ENCODE measurements around the gene AHCYL2. TPM values are rescaled to one million over a fixed set of nuclear protein-coding genes. Genes with fewer than 3 reads are reported as not detected.

Gene AHCYL2
- polyA plus RNA-seq, 2 donors = 3.8 to 5.5 TPM

- Histone ChIP-seq H3K9me3 (ENCODE audit: control insufficient read depth in 2 of 2, insufficient read depth in 1 of 2, low read depth in 1 of 2, low read length in 1 of 2) (no peaks in the 10 kb centered on the region), H3K4me1 (ENCODE audit: control insufficient read depth in 2 of 2, insufficient read depth in 2 of 2, low read length in 1 of 2) (no peaks in the 10 kb centered on the region), H3K27me3 (ENCODE audit: control insufficient read depth in 1 of 2, insufficient read depth in 2 of 2, low read length in 2 of 2) (no peaks in the 10 kb centered on the region), H3K27ac (ENCODE audit: low read depth in 2 of 2, low read length in 1 of 2) (no peak overlapping the region), H3K36me3 (ENCODE audit: control insufficient read depth in 2 of 2, insufficient read depth in 2 of 2, low read length in 1 of 2) (no peaks in the 10 kb centered on the region), H3K4me3 (ENCODE audit: low read depth in 1 of 2, low read length in 2 of 2) (no peak overlapping the region)
These were observed 161.7 kb downstream of the AHCYL2 start for GRCh38 chr7:129386506-129386905.

- H3K36me3 ChIP-seq (ENCODE audit: control insufficient read depth in 2 of 2, insufficient read depth in 2 of 2, low read length in 1 of 2) = no peaks in the 10 kb centered on the region
- H3K27me3 ChIP-seq (ENCODE audit: control insufficient read depth in 1 of 2, insufficient read depth in 2 of 2, low read length in 2 of 2) = no peaks in the 10 kb centered on the region
- H3K27ac ChIP-seq (ENCODE audit: low read depth in 2 of 2, low read length in 1 of 2) = no peak overlapping the region
- H3K4me3 ChIP-seq (ENCODE audit: low read depth in 1 of 2, low read length in 2 of 2) = no peak overlapping the region
- 76 to 77% methylated on average over 2 of the region's 2 CpGs for WGBS, 2 donors
- no peaks in the 10 kb centered on the region for H3K4me1 ChIP-seq (ENCODE audit: control insufficient read depth in 2 of 2, insufficient read depth in 2 of 2, low read length in 1 of 2)
- H3K9me3 ChIP-seq (ENCODE audit: control insufficient read depth in 2 of 2, insufficient read depth in 1 of 2, low read depth in 1 of 2, low read length in 1 of 2) = no peaks in the 10 kb centered on the region
These were observed 162.7 kb downstream of the AHCYL2 start for GRCh38 chr7:129387537-129387936.

DNA sequence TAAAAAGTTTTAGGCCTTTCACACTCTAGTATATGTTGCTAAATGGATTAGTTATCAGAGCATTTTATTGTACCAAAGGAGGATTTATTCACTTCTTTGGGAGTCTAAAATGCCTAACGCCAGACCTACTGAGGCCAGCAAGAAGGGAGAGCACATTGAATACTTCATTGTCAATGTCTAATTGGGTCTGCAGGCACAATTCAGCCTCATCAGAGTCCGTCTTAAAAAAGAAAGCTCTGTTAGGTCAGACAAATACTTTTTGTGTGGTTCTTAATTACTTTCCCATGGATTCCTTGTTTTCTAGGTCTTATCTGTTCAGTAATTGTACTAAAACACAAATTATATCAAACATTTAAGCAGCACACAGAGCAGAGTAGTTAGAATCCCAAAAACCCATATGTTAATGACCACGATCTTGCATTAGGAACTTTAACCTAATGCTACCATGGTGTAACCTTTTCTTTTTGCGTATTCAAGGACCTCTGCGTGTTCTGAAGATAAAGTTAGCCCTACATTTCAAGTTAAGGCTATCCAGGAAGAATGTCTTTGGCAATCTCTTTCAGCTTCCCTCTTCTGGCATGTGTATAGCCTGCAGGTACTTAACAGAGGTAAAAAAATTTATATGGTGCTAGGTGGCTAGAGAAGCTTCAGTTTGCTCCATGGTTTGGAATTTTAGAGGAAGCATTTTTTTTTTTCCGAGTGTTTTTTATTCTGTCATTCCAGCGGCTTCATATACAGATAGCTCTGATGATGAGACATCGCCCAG, 163.7 kb downstream of the AHCYL2 start:
- H3K9me3 ChIP-seq (ENCODE audit: control insufficient read depth in 2 of 2, insufficient read depth in 1 of 2, low read depth in 1 of 2, low read length in 1 of 2) = no peaks in the 10 kb centered on the region
- no peak overlapping the region for H3K4me3 ChIP-seq (ENCODE audit: low read depth in 1 of 2, low read length in 2 of 2)
- no peaks in the 10 kb centered on the region for H3K4me1 ChIP-seq (ENCODE audit: control insufficient read depth in 2 of 2, insufficient read depth in 2 of 2, low read length in 1 of 2)
- WGBS, 2 donors = 92 to 94% methylated on average over 8 of the region's 8 CpGs
- no peaks in the 10 kb centered on the region for H3K36me3 ChIP-seq (ENCODE audit: control insufficient read depth in 2 of 2, insufficient read depth in 2 of 2, low read length in 1 of 2)
- H3K27me3 ChIP-seq (ENCODE audit: control insufficient read depth in 1 of 2, insufficient read depth in 2 of 2, low read length in 2 of 2) = no peaks in the 10 kb centered on the region
- no peak overlapping the region for H3K27ac ChIP-seq (ENCODE audit: low read depth in 2 of 2, low read length in 1 of 2)

GRCh38 chr7:129389829-129390228, 165.0 kb downstream of the AHCYL2 start:
- Histone ChIP-seq H3K36me3 (ENCODE audit: control insufficient read depth in 2 of 2, insufficient read depth in 2 of 2, low read length in 1 of 2) (no peaks in the 10 kb centered on the region), H3K4me1 (ENCODE audit: control insufficient read depth in 2 of 2, insufficient read depth in 2 of 2, low read length in 1 of 2) (no peaks in the 10 kb centered on the region)
- WGBS, 2 donors = 36 to 40% methylated on average over 1 of the region's 1 CpG

GRCh38 chr7:129390314-129390713, 165.5 kb downstream of the AHCYL2 start:
- H3K27ac ChIP-seq (ENCODE audit: low read depth in 2 of 2, low read length in 1 of 2) = no peak overlapping the region
- H3K9me3 ChIP-seq (ENCODE audit: control insufficient read depth in 2 of 2, insufficient read depth in 1 of 2, low read depth in 1 of 2, low read length in 1 of 2) = no peaks in the 10 kb centered on the region
- H3K4me3 ChIP-seq (ENCODE audit: low read depth in 1 of 2, low read length in 2 of 2) = no peak overlapping the region
- H3K27me3 ChIP-seq (ENCODE audit: control insufficient read depth in 1 of 2, insufficient read depth in 2 of 2, low read length in 2 of 2) = no peaks in the 10 kb centered on the region
- no peaks in the 10 kb centered on the region for H3K36me3 ChIP-seq (ENCODE audit: control insufficient read depth in 2 of 2, insufficient read depth in 2 of 2, low read length in 1 of 2)
- no peaks in the 10 kb centered on the region for H3K4me1 ChIP-seq (ENCODE audit: control insufficient read depth in 2 of 2, insufficient read depth in 2 of 2, low read length in 1 of 2)

More at GRCh38 chr7:129389829-129390228, 165.0 kb downstream of the AHCYL2 start:
- no peak overlapping the region for H3K4me3 ChIP-seq (ENCODE audit: low read depth in 1 of 2, low read length in 2 of 2)
- no peaks in the 10 kb centered on the region for H3K27me3 ChIP-seq (ENCODE audit: control insufficient read depth in 1 of 2, insufficient read depth in 2 of 2, low read length in 2 of 2)
- no peak overlapping the region for H3K27ac ChIP-seq (ENCODE audit: low read depth in 2 of 2, low read length in 1 of 2)
- H3K9me3 ChIP-seq (ENCODE audit: control insufficient read depth in 2 of 2, insufficient read depth in 1 of 2, low read depth in 1 of 2, low read length in 1 of 2) = no peaks in the 10 kb centered on the region

GRCh38 chr7:129391546-129392171, 166.8 kb downstream of the AHCYL2 start:
- WGBS, 2 donors = 92 to 95% methylated on average over 2 of the region's 2 CpGs

DNA sequence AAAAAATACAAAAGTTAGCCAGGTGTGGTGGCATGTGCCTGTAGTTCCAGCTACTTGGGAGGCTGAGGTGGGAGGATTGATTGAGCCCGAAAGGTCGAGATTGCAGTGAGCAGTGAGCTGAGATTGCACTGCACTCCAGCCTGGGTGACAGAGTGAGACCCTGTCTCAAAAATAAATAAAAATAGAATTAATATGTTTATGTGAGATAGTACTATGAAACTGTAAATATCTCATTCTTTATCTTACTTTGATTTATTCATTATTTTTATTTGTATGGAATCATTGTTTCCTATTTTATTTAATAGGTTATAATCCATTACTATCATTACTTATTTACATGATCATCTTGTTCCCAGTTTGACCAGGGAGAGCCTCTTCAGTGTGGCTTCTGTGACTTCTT, 168.4 kb downstream of the AHCYL2 start:
- no peaks in the 10 kb centered on the region for H3K36me3 ChIP-seq (ENCODE audit: control insufficient read depth in 2 of 2, insufficient read depth in 2 of 2, low read length in 1 of 2)

More at GRCh38 chr7:129391546-129392171, 166.8 kb downstream of the AHCYL2 start:
- Histone ChIP-seq H3K27ac (ENCODE audit: low read depth in 2 of 2, low read length in 1 of 2) (no peak overlapping the region), H3K36me3 (ENCODE audit: control insufficient read depth in 2 of 2, insufficient read depth in 2 of 2, low read length in 1 of 2) (no peaks in the 10 kb centered on the region), H3K4me1 (ENCODE audit: control insufficient read depth in 2 of 2, insufficient read depth in 2 of 2, low read length in 1 of 2) (no peaks in the 10 kb centered on the region), H3K4me3 (ENCODE audit: low read depth in 1 of 2, low read length in 2 of 2) (no peak overlapping the region), H3K27me3 (ENCODE audit: control insufficient read depth in 1 of 2, insufficient read depth in 2 of 2, low read length in 2 of 2) (no peaks in the 10 kb centered on the region), H3K9me3 (ENCODE audit: control insufficient read depth in 2 of 2, insufficient read depth in 1 of 2, low read depth in 1 of 2, low read length in 1 of 2) (no peaks in the 10 kb centered on the region)

DNA sequence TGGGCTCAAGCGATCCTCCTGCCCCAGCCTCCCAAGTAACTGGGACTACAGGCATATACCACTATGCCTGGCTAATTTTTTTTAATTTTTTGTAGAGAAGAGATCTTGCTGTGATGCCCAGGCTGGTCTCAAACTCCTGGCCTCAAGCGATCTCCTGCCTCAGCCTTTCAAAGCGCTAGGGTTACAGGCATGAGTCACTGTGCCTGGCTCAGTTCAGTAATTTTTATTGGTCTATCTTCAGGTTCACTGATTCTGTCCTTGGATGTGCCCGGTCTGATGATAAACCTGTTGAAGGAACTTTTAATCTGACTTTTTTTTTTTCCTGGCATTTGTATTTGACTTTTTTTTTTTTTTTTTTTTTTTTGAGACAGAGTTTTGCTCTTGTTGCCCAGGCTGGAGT, 169.3 kb downstream of the AHCYL2 start:
- no peaks in the 10 kb centered on the region for H3K36me3 ChIP-seq (ENCODE audit: control insufficient read depth in 2 of 2, insufficient read depth in 2 of 2, low read length in 1 of 2)
- no peak overlapping the region for H3K4me3 ChIP-seq (ENCODE audit: low read depth in 1 of 2, low read length in 2 of 2)
- H3K27me3 ChIP-seq (ENCODE audit: control insufficient read depth in 1 of 2, insufficient read depth in 2 of 2, low read length in 2 of 2) = no peaks in the 10 kb centered on the region
- WGBS, 2 donors = 78 to 79% methylated on average over 4 of the region's 4 CpGs
- H3K9me3 ChIP-seq (ENCODE audit: control insufficient read depth in 2 of 2, insufficient read depth in 1 of 2, low read depth in 1 of 2, low read length in 1 of 2) = no peaks in the 10 kb centered on the region
- H3K4me1 ChIP-seq (ENCODE audit: control insufficient read depth in 2 of 2, insufficient read depth in 2 of 2, low read length in 1 of 2) = no peaks in the 10 kb centered on the region
- no peak overlapping the region for H3K27ac ChIP-seq (ENCODE audit: low read depth in 2 of 2, low read length in 1 of 2)

More for the DNA sequence above, 168.4 kb downstream of the AHCYL2 start:
- no peaks in the 10 kb centered on the region for H3K9me3 ChIP-seq (ENCODE audit: control insufficient read depth in 2 of 2, insufficient read depth in 1 of 2, low read depth in 1 of 2, low read length in 1 of 2)
- no peak overlapping the region for H3K27ac ChIP-seq (ENCODE audit: low read depth in 2 of 2, low read length in 1 of 2)
- no peak overlapping the region for H3K4me3 ChIP-seq (ENCODE audit: low read depth in 1 of 2, low read length in 2 of 2)
- H3K4me1 ChIP-seq (ENCODE audit: control insufficient read depth in 2 of 2, insufficient read depth in 2 of 2, low read length in 1 of 2) = no peaks in the 10 kb centered on the region
- WGBS, 2 donors = 97 to 98% methylated on average over 2 of the region's 2 CpGs
- no peaks in the 10 kb centered on the region for H3K27me3 ChIP-seq (ENCODE audit: control insufficient read depth in 1 of 2, insufficient read depth in 2 of 2, low read length in 2 of 2)

- WGBS, 2 donors = 84 to 91% methylated on average over 4 of the region's 4 CpGs
- peaks cover 0 to 3% of the 10 kb centered on the region in 2 donors for H3K36me3 ChIP-seq (ENCODE audit: control insufficient read depth in 2 of 2, insufficient read depth in 2 of 2, low read length in 1 of 2)
- H3K4me1 ChIP-seq (ENCODE audit: control insufficient read depth in 2 of 2, insufficient read depth in 2 of 2, low read length in 1 of 2) = no peaks in the 10 kb centered on the region
These were observed 170.4 kb downstream of the AHCYL2 start for GRCh38 chr7:129394982-129395914.

More at GRCh38 chr7:129394982-129395914, 170.4 kb downstream of the AHCYL2 start:
- no peaks in the 10 kb centered on the region for H3K27me3 ChIP-seq (ENCODE audit: control insufficient read depth in 1 of 2, insufficient read depth in 2 of 2, low read length in 2 of 2)
- no peak overlapping the region for H3K27ac ChIP-seq (ENCODE audit: low read depth in 2 of 2, low read length in 1 of 2)
- no peaks in the 10 kb centered on the region for H3K9me3 ChIP-seq (ENCODE audit: control insufficient read depth in 2 of 2, insufficient read depth in 1 of 2, low read depth in 1 of 2, low read length in 1 of 2)
- no peak overlapping the region for H3K4me3 ChIP-seq (ENCODE audit: low read depth in 1 of 2, low read length in 2 of 2)

Data from esophagus (tissue), 2 donors.